Endodermal cell (in vitro differentiated cells): ENCODE data around the gene CPED1. TPM values are rescaled to one million over a fixed set of nuclear protein-coding genes. Genes with fewer than 3 reads are reported as not detected.

Source experiments
- DNase-seq: peaks from one replicate; pipeline ENCODE4 v3.0.0-alpha.2; 2017
- H3K27ac ChIP-seq: 2 replicates; pipeline ENCODE4 v1.5.1; 2013; ENCODE audit warnings: mild to moderate bottlenecking, low read depth, low read length, moderate library complexity
- H3K27me3 ChIP-seq: 2 replicates; pipeline ENCODE4 v1.6.1; 2013; ENCODE audit warnings: mild to moderate bottlenecking, low read length, moderate library complexity; ENCODE audit not compliant: insufficient read depth, control insufficient read depth, poor library complexity, severe bottlenecking
- H3K36me3 ChIP-seq: 2 replicates; pipeline ENCODE4 v1.7.0; 2013; ENCODE audit warnings: mild to moderate bottlenecking, low read length, moderate library complexity; ENCODE audit not compliant: control insufficient read depth, insufficient read depth
- H3K4me1 ChIP-seq: one replicate; pipeline ENCODE4 v1.7.0; 2013; ENCODE audit warnings: low read length; ENCODE audit not compliant: control insufficient read depth, insufficient read depth
- H3K4me3 ChIP-seq: 2 replicates; pipeline ENCODE4 v1.5.1; 2013; ENCODE audit warnings: mild to moderate bottlenecking, low read length, moderate library complexity
- H3K9ac ChIP-seq: 2 replicates; pipeline ENCODE4 v1.6.1; 2013; ENCODE audit warnings: mild to moderate bottlenecking, low read length, moderate library complexity; ENCODE audit not compliant: poor library complexity, severe bottlenecking; ENCODE audit errors: extremely low read depth
- H3K9me3 ChIP-seq: 2 replicates; pipeline ENCODE4 v1.6.1; 2013; ENCODE audit warnings: mild to moderate bottlenecking, low read length, moderate library complexity; ENCODE audit not compliant: control insufficient read depth
- H3K27ac Mint-ChIP-seq: 2 replicates; pipeline ENCODE4 v1.8.0; 2020; ENCODE audit warnings: mixed read lengths
- H3K27me3 Mint-ChIP-seq: 2 replicates; pipeline ENCODE4 v1.8.0; 2021; ENCODE audit warnings: mild to moderate bottlenecking, mixed read lengths; ENCODE audit not compliant: insufficient read depth
- H3K36me3 Mint-ChIP-seq: 2 replicates; pipeline ENCODE4 v1.8.0; 2020; ENCODE audit warnings: low read depth, mixed read lengths
- H3K4me1 Mint-ChIP-seq: 2 replicates; pipeline ENCODE4 v1.8.0; 2020; ENCODE audit warnings: mixed read lengths
- H3K4me3 Mint-ChIP-seq: 2 replicates; pipeline ENCODE4 v1.8.0; 2020; ENCODE audit warnings: mild to moderate bottlenecking, moderate library complexity, mixed read lengths
- H3K9me3 Mint-ChIP-seq: 2 replicates; pipeline ENCODE4 v1.8.0; 2020; ENCODE audit warnings: mild to moderate bottlenecking, mixed read lengths
- WGBS, 2 experiments: methylation state at CpG; one replicate each; pipeline versions ENCODE4 v1.1.5 to v1.1.7; 2013; ENCODE audit warnings: missing lambda C conversion rate in 2 of 2, mixed read lengths in 1 of 2; ENCODE audit not compliant: insufficient coverage in 1 of 2, insufficient read length in 1 of 2; 5-methylcytosine and 5-hydroxymethylcytosine counted together
- total RNA-seq, 2 donors: library from RNA; stranded (reverse); fragmentation: NEBNext Ultra II Directional in 1 of 2; extraction: Animal tissue kit (Norgen Biotek cat#: 25700) in 1 of 2; gene quantifications; 2 replicates in 1 of 2; 3 replicates in 1 of 2; pipeline ENCODE4 v1.2.1, GENCODE V29; 2021
- TF ChIP-seq, protein P1 (sequence below): fragments of 200-600 bp; sonication (generic); conservative IDR thresholded peaks from 2 replicates; pipeline ENCODE4 v1.5.0; 2021; ENCODE audit warnings: antibody characterized with exemption, mild to moderate bottlenecking

The CPED1 gene
- total RNA-seq, 2 donors from 2014 or later, result 1.1 TPM; not detected in 1

GRCh38 chr7:121160150-121161008 is 171.9 kb downstream of the CPED1 start:
- Mint-ChIP-seq H3K27ac (peak overlapping the region; percentile 10), H3K4me1 (peaks cover 9% of the 10 kb centered on the region), H3K4me3 (no peak overlapping the region), H3K9me3 (no peaks in the 10 kb centered on the region), H3K27me3 (no peaks in the 10 kb centered on the region), H3K36me3 (no peaks in the 10 kb centered on the region)
- 88 to 90% methylated on average over 2 to 4 of the region's 4 CpGs for WGBS, 2 experiments
- Histone ChIP-seq H3K4me3 (no peak overlapping the region), H3K27ac (no peak overlapping the region), H3K9me3 (no peaks in the 10 kb centered on the region), H3K9ac (no peak overlapping the region), H3K27me3 (no peaks in the 10 kb centered on the region), H3K36me3 (no peaks in the 10 kb centered on the region), H3K4me1 (no peaks in the 10 kb centered on the region)
- TF ChIP-seq, protein P1, sequence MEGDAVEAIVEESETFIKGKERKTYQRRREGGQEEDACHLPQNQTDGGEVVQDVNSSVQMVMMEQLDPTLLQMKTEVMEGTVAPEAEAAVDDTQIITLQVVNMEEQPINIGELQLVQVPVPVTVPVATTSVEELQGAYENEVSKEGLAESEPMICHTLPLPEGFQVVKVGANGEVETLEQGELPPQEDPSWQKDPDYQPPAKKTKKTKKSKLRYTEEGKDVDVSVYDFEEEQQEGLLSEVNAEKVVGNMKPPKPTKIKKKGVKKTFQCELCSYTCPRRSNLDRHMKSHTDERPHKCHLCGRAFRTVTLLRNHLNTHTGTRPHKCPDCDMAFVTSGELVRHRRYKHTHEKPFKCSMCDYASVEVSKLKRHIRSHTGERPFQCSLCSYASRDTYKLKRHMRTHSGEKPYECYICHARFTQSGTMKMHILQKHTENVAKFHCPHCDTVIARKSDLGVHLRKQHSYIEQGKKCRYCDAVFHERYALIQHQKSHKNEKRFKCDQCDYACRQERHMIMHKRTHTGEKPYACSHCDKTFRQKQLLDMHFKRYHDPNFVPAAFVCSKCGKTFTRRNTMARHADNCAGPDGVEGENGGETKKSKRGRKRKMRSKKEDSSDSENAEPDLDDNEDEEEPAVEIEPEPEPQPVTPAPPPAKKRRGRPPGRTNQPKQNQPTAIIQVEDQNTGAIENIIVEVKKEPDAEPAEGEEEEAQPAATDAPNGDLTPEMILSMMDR, result no peak
- no peak for DNase-seq

DNA sequence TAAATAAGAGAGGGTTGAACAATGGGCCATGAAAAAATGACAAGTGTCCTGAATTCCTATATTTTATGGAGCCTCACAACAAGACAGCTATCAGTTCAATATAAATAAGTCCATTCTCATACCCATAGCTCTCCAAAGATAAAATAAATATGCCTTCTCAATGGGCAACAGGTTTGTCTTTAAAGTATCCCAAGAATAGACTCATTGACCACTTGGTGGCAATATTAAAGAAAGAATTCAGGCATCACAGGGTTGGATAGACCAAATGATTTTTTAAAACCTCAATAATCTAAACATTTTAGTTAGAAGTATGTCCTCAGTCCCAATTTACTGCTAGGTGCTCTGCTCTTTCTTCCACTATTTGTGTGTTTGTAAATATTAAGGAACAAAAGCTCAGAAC is 175.2 kb downstream of the CPED1 start:
- Mint-ChIP-seq H3K36me3 (no peaks in the 10 kb centered on the region), H3K27me3 (no peaks in the 10 kb centered on the region), H3K4me3 (no peak overlapping the region), H3K9me3 (no peaks in the 10 kb centered on the region), H3K27ac (no peak overlapping the region), H3K4me1 (peaks cover 9% of the 10 kb centered on the region)
- TF ChIP-seq, protein P1, result no peak
- H3K27ac ChIP-seq, result no peak overlapping the region
- no peaks in the 10 kb centered on the region for H3K36me3 ChIP-seq
- H3K9ac ChIP-seq, result no peak overlapping the region
- DNase-seq, result no peak
- no peaks in the 10 kb centered on the region for H3K27me3 ChIP-seq
- H3K4me3 ChIP-seq, result no peak overlapping the region
- H3K4me1 ChIP-seq, result no peaks in the 10 kb centered on the region
- no peaks in the 10 kb centered on the region for H3K9me3 ChIP-seq

- no peaks in the 10 kb centered on the region for H3K36me3 ChIP-seq
- no peaks in the 10 kb centered on the region for H3K9me3 ChIP-seq
- Mint-ChIP-seq H3K4me3 (no peak overlapping the region), H3K27ac (no peak overlapping the region), H3K36me3 (no peaks in the 10 kb centered on the region), H3K9me3 (no peaks in the 10 kb centered on the region), H3K27me3 (no peaks in the 10 kb centered on the region), H3K4me1 (peaks cover 9% of the 10 kb centered on the region)
- 87 to 96% methylated on average over 2 to 3 of the region's 3 CpGs for WGBS, 2 experiments
- H3K27me3 ChIP-seq, result no peaks in the 10 kb centered on the region
- H3K4me1 ChIP-seq, result no peaks in the 10 kb centered on the region
- TF ChIP-seq, protein P1, result no peak
- no peak overlapping the region for H3K27ac ChIP-seq
- DNase-seq, result no peak
- H3K9ac ChIP-seq, result no peak overlapping the region
- no peak overlapping the region for H3K4me3 ChIP-seq
Measured at GRCh38 chr7:121164247-121164646, 175.7 kb downstream of the CPED1 start.
